BLaER1 treated with 17β-estradiol and CSF1 and Interleukin-3, amounts not matched to agents 10 nM and 100 nM (cell line): ENCODE measurements around the gene AKR7A2.
"Not testable (repeated sequence)": the region's sequence is repeated elsewhere in the genome, so short reads cannot be mapped to it uniquely, and the experiment has no call there.

Source experiments
- H3K27ac ChIP-seq, 11 experiments: shearing (Covaris generic); formaldehyde crosslinking; 2 replicates each; pipeline ENCODE4 v1.8.1; 2022
- H3K27me3 ChIP-seq, 11 experiments: shearing (Covaris generic); formaldehyde crosslinking; 2 replicates each; pipeline ENCODE4 v1.8.1; 2022
- H3K36me3 ChIP-seq, 11 experiments: shearing (Covaris generic); formaldehyde crosslinking; 2 replicates each; pipeline ENCODE4 v1.8.1; 2022
- H3K4me1 ChIP-seq, 10 experiments: shearing (Covaris generic); formaldehyde crosslinking; 2 replicates each; pipeline ENCODE4 v1.8.1; 2022
- H3K4me2 ChIP-seq, 11 experiments: shearing (Covaris generic); formaldehyde crosslinking; 2 replicates each; pipeline ENCODE4 v1.8.1; 2022
- H3K4me3 ChIP-seq, 10 experiments: shearing (Covaris generic); formaldehyde crosslinking; 2 replicates each; pipeline ENCODE4 v1.8.1; 2022
- H3K9ac ChIP-seq, 11 experiments: shearing (Covaris generic); formaldehyde crosslinking; 2 replicates each; pipeline ENCODE4 v1.8.1; 2022
- H3K9me3 ChIP-seq, 11 experiments: shearing (Covaris generic); formaldehyde crosslinking; replicated peaks in 1 of 11; 2 replicates each; pipeline ENCODE4 v1.8.1; 2022
- H4K20me1 ChIP-seq, 11 experiments: shearing (Covaris generic); formaldehyde crosslinking; 2 replicates each; pipeline ENCODE4 v1.8.1; 2022
- Cebpa-rat ChIP-seq, 11 experiments: shearing (Covaris generic); IDR thresholded peaks; 2 replicates each; pipeline ENCODE4 v1.8.1; 2022

The AKR7A2 gene

DNA sequence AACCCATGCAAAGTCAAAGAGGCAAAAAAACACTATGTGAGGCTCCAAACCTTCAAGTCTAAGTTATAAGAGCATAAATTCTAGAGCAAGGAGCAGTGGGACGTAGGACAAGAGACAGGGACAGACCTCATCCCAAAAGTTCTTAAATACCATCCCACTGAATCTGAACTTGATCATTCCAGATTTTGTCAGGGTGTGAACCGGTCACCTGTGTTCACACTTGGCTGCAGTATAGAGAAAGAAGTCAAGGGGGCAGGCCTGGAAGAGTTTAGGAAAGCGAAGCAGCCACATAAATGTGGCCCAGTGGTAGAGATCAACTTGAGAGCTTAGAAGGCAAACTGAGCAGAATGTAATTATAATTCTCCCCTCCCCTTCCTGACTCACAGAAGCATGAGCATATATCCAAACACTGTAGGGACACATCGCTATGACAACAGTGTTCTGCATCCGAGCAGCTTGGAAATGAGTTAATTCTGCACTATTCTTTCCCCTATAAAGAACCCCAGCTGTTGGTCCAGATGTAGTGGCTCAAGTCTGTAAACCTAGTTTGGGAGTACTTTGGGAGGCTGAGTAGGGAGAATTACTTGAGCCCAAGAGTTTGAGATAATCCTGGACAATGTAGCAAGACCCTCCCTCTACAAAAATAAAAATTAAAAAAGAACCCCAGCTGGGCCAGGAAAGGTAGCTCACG is 2.7 kb downstream of the AKR7A2 start:
- Histone ChIP-seq H3K9ac (no peak overlapping the region), H3K4me3 (no peak overlapping the region), H3K4me1 (peaks cover 29 to 41% (median 34%) of the 10 kb centered on the region in 10 experiments), H3K4me2 (no peak overlapping the region), H3K27ac (no peak overlapping the region), H3K9me3 (no peaks in the 10 kb centered on the region), H4K20me1 (peaks cover 0 to 29% (median 12%) of the 10 kb centered on the region in 11 experiments; a peak in 13 of 22 replicates), H3K27me3 (no peaks in the 10 kb centered on the region), H3K36me3 (peaks cover 43 to 54% (median 46%) of the 10 kb centered on the region in 11 experiments)
- no peak for TF ChIP-seq Cebpa-rat (IDR thresholded peaks at IDR 0.05)

GRCh38 chr1:19308509-19308907 is 3.4 kb downstream of the AKR7A2 start:
- H3K4me2 ChIP-seq: no peak overlapping the region

DNA sequence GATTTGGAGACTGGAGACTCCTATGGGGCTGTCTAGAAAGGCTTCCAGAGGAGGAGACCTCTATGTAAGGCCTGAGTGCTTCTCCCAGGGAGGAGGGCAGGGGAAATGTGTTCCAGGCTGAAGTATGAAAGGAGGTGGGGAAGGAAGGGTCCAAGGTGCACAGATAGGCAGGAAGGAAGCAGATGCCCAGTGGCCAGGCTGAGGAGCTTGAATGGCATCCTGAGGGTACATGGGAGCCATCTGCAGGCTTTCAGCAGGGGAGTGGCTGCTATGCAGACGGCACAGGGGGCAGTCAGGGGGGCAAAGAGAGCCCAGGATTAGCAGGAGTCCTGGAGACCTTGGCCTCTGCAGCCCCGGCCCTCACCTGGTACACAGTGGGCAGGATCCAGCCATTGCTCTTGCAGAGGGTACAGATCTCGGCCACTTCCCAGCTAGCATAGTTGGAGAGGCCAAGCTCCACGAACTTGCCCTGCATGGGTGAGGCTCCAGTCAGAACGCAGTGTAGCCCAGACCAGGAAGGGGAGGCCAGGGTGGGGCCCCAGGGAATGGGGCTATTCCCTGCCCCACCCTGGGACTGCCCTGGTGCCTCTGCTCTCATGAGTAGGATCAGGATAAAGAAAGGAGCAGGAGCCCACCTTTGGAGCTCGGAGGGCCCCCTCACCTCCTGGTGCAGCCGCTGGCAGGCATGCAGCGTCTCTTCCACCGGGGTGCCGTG is 4.0 kb downstream of the AKR7A2 start:
- no peak overlapping the region for H3K4me3 ChIP-seq
- TF ChIP-seq Cebpa-rat (IDR thresholded peaks at IDR 0.05): no peak
- peaks cover 57 to 67% (median 59%) of the 10 kb centered on the region in 11 experiments for H3K36me3 ChIP-seq

More at GRCh38 chr1:19308509-19308907, 3.4 kb downstream of the AKR7A2 start:
- Histone ChIP-seq H3K9ac (no peak overlapping the region), H3K4me1 (peaks cover 21 to 33% (median 27%) of the 10 kb centered on the region in 10 experiments), H3K9me3 (no peaks in the 10 kb centered on the region), H3K4me3 (no peak overlapping the region), H3K27me3 (no peaks in the 10 kb centered on the region), H3K27ac (no peak overlapping the region), H4K20me1 (peaks cover 0 to 22% (median 10%) of the 10 kb centered on the region in 11 experiments; a peak in 12 of 22 replicates), H3K36me3 (peaks cover 51 to 62% (median 54%) of the 10 kb centered on the region in 11 experiments)
- TF ChIP-seq Cebpa-rat (IDR thresholded peaks at IDR 0.05): no peak

DNA sequence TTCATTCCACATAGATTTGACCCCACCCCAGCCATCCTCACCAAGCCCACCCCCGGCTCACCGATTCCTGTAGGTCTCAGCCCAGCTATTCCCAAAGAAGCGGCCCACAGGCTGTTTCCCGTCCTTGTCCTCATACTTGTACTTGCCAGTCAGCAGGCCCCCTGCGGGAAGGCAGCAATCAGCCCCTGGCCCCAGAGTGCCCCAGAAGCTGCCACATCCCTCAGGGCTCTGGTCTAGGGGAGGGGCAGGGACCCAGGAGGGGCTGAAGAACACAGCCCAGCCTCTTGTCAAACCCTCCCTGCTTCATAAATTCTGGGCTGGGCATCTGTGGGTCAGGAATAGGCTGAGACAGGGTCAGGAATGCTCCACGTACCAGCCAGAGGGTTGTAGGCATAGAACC is 5.0 kb downstream of the AKR7A2 start:
- Histone ChIP-seq H4K20me1 (peaks cover 0 to 17% (median 9%) of the 10 kb centered on the region in 11 experiments; a peak in 7 of 22 replicates), H3K4me2 (no peak overlapping the region), H3K4me1 (peaks cover 13 to 20% (median 16%) of the 10 kb centered on the region in 10 experiments), H3K27me3 (no peaks in the 10 kb centered on the region), H3K9me3 (no peaks in the 10 kb centered on the region), H3K36me3 (peaks cover 61 to 77% (median 68%) of the 10 kb centered on the region in 11 experiments), H3K9ac (no peak overlapping the region), H3K27ac (no peak overlapping the region), H3K4me3 (no peak overlapping the region)
- no peak for TF ChIP-seq Cebpa-rat (IDR thresholded peaks at IDR 0.05)

More for the DNA sequence above, 4.0 kb downstream of the AKR7A2 start:
- Histone ChIP-seq H3K9me3 (no peaks in the 10 kb centered on the region), H3K4me1 (peaks cover 16 to 28% (median 21%) of the 10 kb centered on the region in 10 experiments), H3K27me3 (no peaks in the 10 kb centered on the region), H4K20me1 (peaks cover 0 to 17% (median 10%) of the 10 kb centered on the region in 11 experiments; a peak in 8 of 22 replicates), H3K4me2 (no peak overlapping the region), H3K9ac (no peak overlapping the region), H3K27ac (no peak overlapping the region)

DNA sequence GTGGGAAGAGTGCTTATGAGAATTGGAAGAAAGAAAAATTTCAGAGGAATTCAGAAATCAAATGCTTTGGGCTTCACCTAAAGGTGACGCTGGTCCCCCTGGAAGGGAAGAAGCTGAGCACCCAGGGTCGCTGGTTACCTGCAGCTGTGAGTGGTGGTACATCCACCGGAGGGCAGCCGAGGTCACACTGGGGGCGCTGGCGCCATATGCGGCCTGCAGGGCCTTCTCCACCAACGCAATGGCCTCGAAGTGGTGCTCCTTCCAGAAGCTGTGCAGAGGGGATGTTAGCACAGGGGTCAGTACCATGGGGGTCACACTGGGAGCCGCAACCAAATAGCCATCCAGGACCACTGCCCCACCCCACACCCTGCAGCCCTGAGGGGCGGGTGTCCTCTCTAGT is 6.1 kb downstream of the AKR7A2 start:
- H3K9me3 ChIP-seq: no peaks in the 10 kb centered on the region
- H3K36me3 ChIP-seq: peaks cover 61 to 84% (median 75%) of the 10 kb centered on the region in 11 experiments
- H4K20me1 ChIP-seq: peaks cover 0 to 12% (median 4%) of the 10 kb centered on the region in 11 experiments; a peak in 7 of 22 replicates
- peaks cover 6 to 12% (median 9%) of the 10 kb centered on the region in 10 experiments for H3K4me1 ChIP-seq
- no peak overlapping the region for H3K4me3 ChIP-seq
- no peak overlapping the region for H3K4me2 ChIP-seq
- no peak overlapping the region for H3K27ac ChIP-seq
- no peak for TF ChIP-seq Cebpa-rat (IDR thresholded peaks at IDR 0.05)
- no peaks in the 10 kb centered on the region for H3K27me3 ChIP-seq
- H3K9ac ChIP-seq: no peak overlapping the region

DNA sequence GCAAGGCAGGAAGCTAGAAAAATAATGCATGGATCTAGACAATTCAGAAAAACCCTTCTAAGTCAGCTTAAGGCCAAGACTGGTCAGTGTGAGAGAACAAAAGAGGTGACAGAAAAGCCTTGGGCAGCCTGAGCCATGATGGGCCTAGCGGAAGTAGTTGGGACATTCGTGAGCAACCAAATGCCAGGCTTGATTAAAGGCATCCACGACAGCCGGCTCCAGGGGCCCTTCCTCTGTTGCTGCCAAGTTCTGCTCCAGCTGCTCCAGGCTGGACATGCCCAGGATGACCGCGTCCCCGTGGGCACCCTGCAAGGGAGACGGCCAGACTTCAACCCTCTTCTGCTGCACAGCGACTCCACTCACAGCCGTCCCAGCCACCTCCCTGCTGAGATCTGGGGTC is 7.9 kb downstream of the AKR7A2 start:
- H3K27ac ChIP-seq, H3K9ac ChIP-seq, H3K4me1 ChIP-seq, H4K20me1 ChIP-seq, H3K4me2 ChIP-seq, H3K9me3 ChIP-seq, H3K27me3 ChIP-seq, H3K4me3 ChIP-seq: not testable (repeated sequence)
- H3K36me3 ChIP-seq: peaks cover 61 to 83% (median 75%) of the 10 kb centered on the region in 11 experiments

GRCh38 chr1:19300211-19300610 is 11.7 kb downstream of the AKR7A2 start:
- peaks cover 8 to 13% (median 9%) of the 10 kb centered on the region in 11 experiments for H3K9me3 ChIP-seq
- no peaks in the 10 kb centered on the region for H3K4me1 ChIP-seq
- no peak overlapping the region for H3K4me3 ChIP-seq
- no peak overlapping the region for H3K4me2 ChIP-seq
- H3K27ac ChIP-seq: no peak overlapping the region
- H3K27me3 ChIP-seq: no peaks in the 10 kb centered on the region
- no peak for TF ChIP-seq Cebpa-rat (IDR thresholded peaks at IDR 0.05)
- H3K36me3 ChIP-seq: peaks cover 27 to 53% (median 45%) of the 10 kb centered on the region in 11 experiments
- no peaks in the 10 kb centered on the region for H4K20me1 ChIP-seq
- H3K9ac ChIP-seq: no peak overlapping the region

DNA sequence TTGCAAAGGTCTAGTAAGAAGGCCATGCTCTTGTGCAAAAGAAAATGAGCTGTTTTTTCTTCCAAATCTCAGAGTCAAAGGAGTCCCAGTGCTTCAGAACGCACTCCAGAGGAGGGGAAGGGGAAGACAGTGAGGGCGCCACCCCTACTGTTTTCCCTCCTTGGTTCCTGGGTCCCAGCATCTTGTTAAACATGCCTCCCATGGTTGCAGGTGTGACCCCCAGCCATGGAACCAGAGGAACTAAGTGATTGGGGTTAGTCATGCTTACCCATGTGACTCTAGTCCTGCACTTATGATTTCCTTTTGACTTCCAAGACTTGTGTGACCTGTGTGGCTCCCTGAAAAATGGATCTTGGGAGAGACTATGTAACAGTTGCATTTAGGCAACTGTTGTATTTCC is 17.3 kb downstream of the AKR7A2 start:
- no peak overlapping the region for H3K9ac ChIP-seq
- H3K4me3 ChIP-seq: no peak overlapping the region
- peaks cover 8 to 39% (median 25%) of the 10 kb centered on the region in 11 experiments; a peak in 20 of 22 replicates for H3K36me3 ChIP-seq
- TF ChIP-seq Cebpa-rat (IDR thresholded peaks at IDR 0.05): no peak
- H3K27me3 ChIP-seq: peaks cover 0 to 3% (median 0%) of the 10 kb centered on the region in 11 experiments; a peak in 2 of 22 replicates
- no peaks in the 10 kb centered on the region for H4K20me1 ChIP-seq
- H3K4me2 ChIP-seq: no peak overlapping the region
- peaks cover 39 to 59% (median 48%) of the 10 kb centered on the region in 11 experiments for H3K9me3 ChIP-seq
- H3K27ac ChIP-seq: no peak overlapping the region
- no peaks in the 10 kb centered on the region for H3K4me1 ChIP-seq

DNA sequence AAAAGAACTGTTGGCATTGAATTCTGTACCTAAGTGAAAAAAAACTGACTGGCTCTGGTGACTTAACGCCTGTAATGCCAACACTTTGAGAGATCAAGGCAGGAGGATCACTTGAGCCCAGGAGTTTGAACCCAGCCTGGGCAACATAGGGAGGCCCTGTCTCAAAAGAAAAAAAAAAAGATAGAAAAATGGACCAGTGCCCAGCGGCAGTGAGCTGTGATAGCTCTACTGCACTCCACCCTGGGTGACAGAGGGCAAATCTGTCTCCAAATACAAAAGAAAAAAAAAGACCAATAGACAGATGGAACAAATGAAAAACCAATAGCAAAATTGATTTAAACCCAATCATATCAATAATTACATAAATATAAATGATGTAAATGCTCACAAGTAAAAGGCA is 22.7 kb downstream of the AKR7A2 start:
- no peak for TF ChIP-seq Cebpa-rat (IDR thresholded peaks at IDR 0.05)
- peaks cover 4 to 10% (median 7%) of the 10 kb centered on the region in 10 experiments; a peak in 15 of 20 replicates for H3K4me1 ChIP-seq
- H3K4me3 ChIP-seq: peak overlapping the region in 9 of 10 experiments; percentile 40 to 63 (median 48); a peak in 16 of 20 replicates
- peak overlapping the region; percentile 77 to 93 (median 84) for H3K4me2 ChIP-seq
- H3K9ac ChIP-seq: peak overlapping the region in 3 of 11 experiments; percentile 39 to 56 (median 48); a peak in 3 of 22 replicates
- H3K9me3 ChIP-seq: peaks cover 20 to 38% (median 29%) of the 10 kb centered on the region in 11 experiments
- no peaks in the 10 kb centered on the region for H4K20me1 ChIP-seq
- no peak overlapping the region for H3K27ac ChIP-seq
- peaks cover 1 to 21% (median 12%) of the 10 kb centered on the region in 11 experiments; a peak in 13 of 22 replicates for H3K36me3 ChIP-seq
- peaks cover 5 to 22% (median 8%) of the 10 kb centered on the region in 11 experiments; a peak in 18 of 22 replicates for H3K27me3 ChIP-seq

GRCh38 chr1:19288324-19289241 is 23.4 kb downstream of the AKR7A2 start, which contains the start of gene AKR7A3:
Gene AKR7A3, minus strand, starts transcription at chr1:19288770. Its CDS starts 61 bp downstream, at chr1:19288709.
- Histone ChIP-seq H3K27me3 (peaks cover 5 to 22% (median 8%) of the 10 kb centered on the region in 11 experiments; a peak in 18 of 22 replicates), H3K9ac (peak within 1 kb of the TSS in 7 of 11 experiments; percentile 13 to 56 (median 33); a peak in 9 of 22 replicates), H3K4me3 (peak within 1 kb of the TSS; percentile 30 to 63 (median 46); a peak in 19 of 20 replicates), H3K4me2 (peak within 1 kb of the TSS; percentile 77 to 93 (median 84)), H3K36me3 (peaks cover 0 to 18% (median 6%) of the 10 kb centered on the region in 11 experiments; a peak in 8 of 22 replicates), H3K9me3 (peaks cover 14 to 31% (median 23%) of the 10 kb centered on the region in 11 experiments; a peak in 21 of 22 replicates)
- not testable (repeated sequence) for H4K20me1 ChIP-seq, H3K4me1 ChIP-seq, H3K27ac ChIP-seq
